Activated T-helper 1 cell treated with Interleukin-2 at 50 U/mL for 16 hours (primary cell): ENCODE measurements around the gene PDCD1.
A peak's percentile ranks its signal among the peaks of the same experiment; 100 is the strongest.

Experiments
- DNase-seq: peaks from one replicate; pipeline ENCODE4 v3.0.0-alpha.2; 2020; ENCODE audit warnings: low read depth

The PDCD1 gene

GRCh38 chr2:241852116-241852980 is 6.3 kb downstream of the PDCD1 start:
- no peak for DNase-seq

GRCh38 chr2:241851325-241852115 is 7.2 kb downstream of the PDCD1 start:
- no peak for DNase-seq

DNA sequence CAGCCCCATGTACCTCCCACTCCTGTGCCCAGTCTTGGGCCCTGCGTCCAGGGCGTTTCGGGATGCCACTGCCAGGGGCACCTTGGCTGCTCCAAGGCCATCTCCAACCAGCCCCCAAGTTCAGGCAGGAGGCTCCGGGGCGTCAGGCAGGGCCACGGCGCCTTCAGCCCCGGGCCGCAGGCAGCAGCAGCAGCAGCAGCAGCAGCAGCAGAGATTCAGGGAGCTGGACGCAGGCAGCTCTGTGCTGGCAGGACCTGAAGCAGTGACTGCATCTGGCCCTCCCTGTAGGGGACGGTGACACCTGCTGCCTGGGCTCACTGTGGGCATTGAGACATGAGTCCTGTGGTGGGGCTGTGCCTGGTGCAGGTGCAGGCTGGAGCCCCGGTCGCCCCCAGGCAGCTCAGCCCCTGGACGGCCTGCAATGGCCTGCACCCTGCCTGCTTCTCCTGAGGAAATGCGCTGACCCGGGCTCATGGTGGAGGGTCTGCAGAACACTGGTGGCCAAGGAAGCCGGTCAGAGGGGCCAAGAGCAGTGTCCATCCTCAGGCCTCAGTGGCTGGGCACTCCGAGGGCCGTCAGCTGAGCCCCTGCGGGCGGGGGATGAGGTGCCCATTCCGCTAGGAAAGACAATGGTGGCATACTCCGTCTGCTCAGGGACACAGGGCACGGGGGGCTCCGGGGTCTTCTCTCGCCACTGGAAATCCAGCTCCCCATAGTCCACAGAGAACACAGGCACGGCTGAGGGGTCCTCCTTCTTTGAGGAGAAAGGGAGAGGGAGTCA is 8.0 kb downstream of the PDCD1 start:
- DNase-seq = no peak

DNA sequence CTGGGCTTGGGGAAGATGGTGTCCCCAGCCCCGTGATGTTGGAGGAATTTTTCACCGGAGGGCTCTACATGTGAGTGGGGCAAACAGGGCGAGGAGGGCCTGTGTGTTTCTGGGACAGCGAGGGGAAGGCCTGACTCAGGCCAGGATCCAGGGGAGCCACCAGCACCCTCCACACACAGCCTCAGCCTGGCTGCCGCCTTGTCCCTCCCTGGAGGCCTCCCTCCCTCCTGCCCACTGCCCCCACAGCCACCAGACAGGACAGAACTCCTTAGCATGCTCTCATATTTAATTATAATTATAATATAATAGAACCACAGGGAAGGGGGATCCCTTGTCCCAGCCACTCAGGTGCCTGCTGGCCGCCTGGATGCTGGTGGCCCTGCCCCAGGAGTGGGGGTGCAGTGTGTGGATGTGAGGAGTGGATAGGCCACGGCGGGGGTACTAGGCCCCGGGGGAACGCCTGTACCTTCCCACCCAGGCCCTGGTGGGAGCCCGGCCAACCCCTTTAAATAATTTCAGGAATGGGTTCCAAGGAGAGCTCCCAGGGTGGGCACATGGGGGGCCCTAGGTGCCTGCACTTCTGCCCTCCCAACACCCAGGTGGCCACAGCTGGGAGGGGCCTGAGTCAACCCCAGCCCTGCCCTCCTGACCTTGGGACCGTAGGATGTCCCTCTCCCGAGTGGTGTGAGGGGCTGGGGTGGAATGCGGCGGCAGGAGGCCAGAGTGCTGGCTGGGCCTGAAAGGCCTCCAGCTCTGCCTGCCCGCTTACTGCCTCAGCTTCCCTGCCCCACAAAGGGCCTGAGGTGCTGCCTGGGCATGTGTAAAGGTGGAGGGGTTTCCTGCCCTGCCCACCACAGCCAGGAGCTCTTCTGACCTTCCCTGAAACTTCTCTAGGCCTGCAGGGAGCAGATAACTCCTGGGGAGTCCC is 8.8 kb downstream of the PDCD1 start:
- DNase-seq = no peak

GRCh38 chr2:241848761-241849615 is 9.7 kb downstream of the PDCD1 start:
- no peak for DNase-seq

- no peak for DNase-seq
Measured at GRCh38 chr2:241846406-241846805, 12.3 kb downstream of the PDCD1 start.

- no peak for DNase-seq
Measured at GRCh38 chr2:241844831-241845578, 13.7 kb downstream of the PDCD1 start.

DNA sequence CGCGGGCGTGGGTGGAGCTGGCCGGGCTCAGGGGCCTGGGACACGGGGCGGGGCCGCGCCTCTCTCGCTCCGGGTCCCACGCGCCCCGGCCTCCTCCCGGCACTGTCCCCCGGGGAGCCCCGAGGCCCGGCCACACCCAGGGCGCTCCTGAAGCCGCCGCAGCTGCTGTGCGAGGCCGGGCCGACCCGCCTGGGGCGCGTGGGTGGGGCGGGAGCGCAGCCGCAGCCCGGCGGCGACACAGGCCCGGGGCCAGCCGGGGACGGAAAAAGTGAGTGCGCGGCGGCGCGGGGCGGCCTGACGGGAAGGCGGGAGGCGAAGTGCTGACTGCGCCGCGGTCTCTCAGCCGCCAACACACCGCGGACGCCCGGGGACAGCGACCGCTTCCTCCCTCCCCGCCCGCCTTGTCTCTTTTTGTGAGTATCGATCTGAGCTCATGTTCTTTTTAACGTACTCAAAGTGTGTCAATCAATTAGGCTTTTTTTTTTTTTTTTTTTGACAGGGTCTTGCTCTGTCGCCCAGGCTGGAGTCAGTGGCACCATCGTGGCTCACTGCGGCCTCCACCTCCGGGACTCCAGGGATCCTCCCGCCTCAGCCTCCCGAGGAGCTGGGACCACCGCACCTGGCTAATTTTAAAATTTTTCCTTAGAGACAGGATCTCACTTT is 14.5 kb downstream of the PDCD1 start:
- peak; percentile 70 for DNase-seq

DNA sequence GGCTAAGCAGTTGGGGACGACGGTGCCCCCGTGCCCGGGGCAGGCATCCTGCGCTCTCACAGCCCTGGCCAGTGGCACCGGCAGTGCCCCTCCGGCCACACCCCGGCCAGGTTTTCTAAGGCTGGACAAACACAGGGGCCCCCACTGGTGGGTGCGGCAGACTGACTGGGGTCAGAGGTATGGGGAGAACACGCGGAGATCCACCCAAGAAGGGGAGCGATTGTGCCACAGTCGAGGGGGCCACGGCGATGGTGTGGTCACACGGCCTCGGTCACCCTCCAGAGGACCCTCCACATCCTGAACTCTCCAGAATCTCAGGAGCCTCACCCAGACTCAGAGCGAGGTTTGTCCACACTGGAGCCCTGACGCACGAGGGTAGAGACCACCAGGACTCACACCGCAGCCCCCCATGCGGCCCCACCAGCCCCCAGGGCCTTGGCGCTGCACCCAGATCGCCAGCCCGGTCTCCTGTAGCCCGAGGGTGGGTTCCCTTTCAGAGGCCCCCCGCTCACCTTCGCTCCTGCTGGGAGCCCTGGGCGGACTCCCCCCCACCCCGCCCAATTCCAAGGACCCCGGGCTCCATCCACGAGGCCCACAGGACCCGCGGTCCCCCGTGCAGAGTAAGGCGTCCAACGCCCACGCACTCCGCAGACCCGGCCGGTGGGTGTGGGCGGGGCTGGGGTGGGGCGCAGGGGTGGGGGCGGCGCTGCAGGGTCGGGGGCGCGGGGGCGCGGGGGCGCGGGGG is 15.2 kb downstream of the PDCD1 start:
- DNase-seq = no peak

- DNase-seq = no peak
Measured at GRCh38 chr2:241842620-241843211, 16.0 kb downstream of the PDCD1 start.

DNA sequence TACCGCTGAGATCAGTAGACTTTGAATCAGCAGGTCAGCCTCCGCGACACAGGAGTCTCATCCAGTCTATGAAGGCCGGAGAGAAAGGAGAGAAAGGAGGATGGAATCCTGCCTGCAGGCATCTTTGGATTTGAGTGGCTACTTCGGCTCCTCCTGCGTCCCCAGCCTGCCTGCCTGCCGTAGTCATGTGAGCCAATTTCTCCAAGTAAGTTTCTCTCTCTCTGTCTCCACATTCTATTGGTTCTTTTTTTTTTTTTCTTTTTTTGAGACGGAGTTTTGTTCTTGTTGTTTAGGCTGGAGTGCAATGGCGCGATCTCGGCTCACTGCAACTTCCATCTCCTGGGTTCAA is 16.7 kb downstream of the PDCD1 start:
- no peak for DNase-seq

GRCh38 chr2:241841181-241842066 is 17.3 kb downstream of the PDCD1 start:
- DNase-seq = no peak

DNA sequence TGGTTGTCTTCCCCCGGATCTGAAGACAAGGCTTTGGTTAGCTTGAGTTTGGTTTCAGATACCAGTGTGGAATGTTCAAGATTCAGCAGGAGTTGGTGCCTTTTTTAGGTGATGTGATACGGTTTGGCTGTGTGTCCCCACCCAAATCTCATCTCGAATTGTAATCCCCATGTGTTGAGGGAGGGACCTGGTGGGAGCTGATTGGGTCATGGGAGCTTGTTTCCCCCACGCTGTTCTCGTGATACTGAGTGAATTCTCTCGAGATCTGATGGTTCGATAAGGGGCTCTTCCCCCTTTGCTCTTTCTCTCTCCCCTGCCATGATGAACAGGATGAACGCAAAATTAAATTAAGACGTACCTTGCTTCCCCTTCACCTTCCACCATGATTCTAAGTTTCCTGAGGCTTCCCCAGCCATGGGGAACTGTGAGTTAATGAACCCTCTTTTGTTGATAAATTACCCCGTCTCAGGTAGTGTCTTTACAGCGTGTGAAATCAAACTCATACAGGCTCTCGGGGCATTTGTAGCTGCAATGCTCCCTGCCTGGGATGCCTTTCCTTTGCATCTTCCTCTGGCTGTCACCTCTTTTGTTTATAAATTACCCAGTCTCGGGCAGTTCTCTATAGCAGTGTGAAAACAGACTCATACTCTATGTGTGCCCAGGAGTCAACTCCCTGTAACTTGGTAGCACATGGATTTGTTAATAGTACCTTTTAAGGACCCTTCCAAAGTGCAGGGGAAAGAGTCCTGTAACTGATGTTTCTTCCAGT is 21.3 kb downstream of the PDCD1 start:
- no peak for DNase-seq

GRCh38 chr2:241836292-241836691 is 22.4 kb downstream of the PDCD1 start:
- no peak for DNase-seq

DNA sequence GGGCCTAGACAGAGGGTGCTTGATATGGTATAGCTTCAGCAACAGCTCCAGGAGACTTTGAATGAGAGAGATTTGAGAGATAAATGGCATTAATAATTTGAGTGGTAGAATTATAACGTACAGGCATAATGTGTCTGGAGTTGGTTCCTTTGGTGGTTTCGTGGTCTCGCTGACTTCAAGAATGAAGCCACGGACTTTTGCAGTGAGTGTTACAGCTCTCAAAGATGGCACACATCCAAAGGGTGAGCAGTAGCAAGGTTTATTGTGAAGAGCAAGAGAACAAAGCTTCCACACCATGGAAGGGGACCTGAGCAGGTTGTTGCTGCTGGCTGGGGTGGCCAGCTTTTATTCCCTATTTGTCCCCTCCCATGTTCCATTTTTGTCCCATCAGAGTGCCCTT is 23.1 kb downstream of the PDCD1 start:
- DNase-seq = no peak

DNA sequence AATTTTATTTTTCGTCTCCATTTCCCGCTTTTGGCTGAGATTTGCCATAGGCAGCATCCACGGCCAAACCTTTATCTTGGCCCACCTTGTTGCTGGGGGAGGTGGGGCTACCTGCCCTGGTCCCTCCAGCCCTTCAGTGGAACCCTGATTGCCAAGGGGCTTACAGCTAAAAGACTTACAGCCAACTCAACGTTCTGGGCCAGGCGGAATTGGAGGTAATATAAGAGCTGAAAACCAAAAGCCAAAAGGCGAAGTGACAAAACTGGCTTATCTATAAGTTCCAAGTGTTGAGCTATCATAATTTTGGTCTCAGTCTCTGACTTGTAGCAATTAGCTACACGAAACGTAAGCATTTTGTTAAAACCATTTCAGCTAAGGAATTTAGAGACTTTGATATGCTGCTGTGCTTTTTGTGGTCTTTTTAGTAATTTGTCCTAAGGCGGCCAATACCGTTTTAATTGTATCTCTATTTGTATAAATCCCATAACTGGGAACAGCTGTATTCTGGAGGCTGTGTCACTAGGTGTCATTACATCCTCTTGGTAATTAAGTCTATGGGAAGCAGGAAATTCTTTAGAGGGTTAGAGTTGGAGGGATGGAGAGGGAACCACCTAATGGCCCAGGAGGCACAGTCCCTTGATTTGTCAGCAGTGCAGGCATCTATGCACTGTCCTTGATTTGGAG is 24.0 kb downstream of the PDCD1 start:
- DNase-seq = no peak
